B cell (primary cell): ENCODE measurements around the gene C5orf15. TPM values are rescaled to one million over a fixed set of nuclear protein-coding genes. Genes with fewer than 3 reads are reported as not detected.

Experiments used
- ATAC-seq: fragments of 200-7000 bp; cut with Tn5 transposase; one replicate; pipeline ENCODE4 v1.10.0; 2021; ENCODE audit warnings: low read depth, mild to moderate bottlenecking, moderate number of reproducible peaks, moderate library complexity
- CTCF ChIA-PET: fragments of 350-600 bp; sonication (Branson Sonifier 250); formaldehyde crosslinking; loops from one replicate; lab custom pipeline; 2021; ENCODE audit warnings: antibody characterized with exemption, inconsistent platforms; lab: Charles Lee
- POLR2A ChIA-PET: fragments of 350-600 bp; sonication (Branson Sonifier 250); formaldehyde crosslinking; loops from one replicate; lab custom pipeline; 2021; ENCODE audit warnings: antibody characterized with exemption; lab: Charles Lee
- DNase-seq: peaks from one replicate; pipeline ENCODE4 v3.0.0; 2013
- H2AFZ ChIP-seq: 2 replicates; pipeline ENCODE4 v1.6.1; 2012; ENCODE audit warnings: mild to moderate bottlenecking, low read depth, low read length; ENCODE audit not compliant: insufficient read depth, poor library complexity, severe bottlenecking
- H3K27ac ChIP-seq, 2 donors: 1 replicate in 1 of 2; 2 replicates in 1 of 2; pipeline ENCODE4 v1.5.1; 2012 to 2013; ENCODE audit warnings: low read length in 2 of 2, mild to moderate bottlenecking in 2 of 2, moderate library complexity in 1 of 2
- H3K27me3 ChIP-seq, 4 experiments: fragments of 200-600 bp in 1 of 4; sonication (generic) in 1 of 4; replicated peaks in 1 of 4; 1 replicate in 2 of 4; 2 replicates in 2 of 4; pipeline versions ENCODE4 v1.6.1 to v1.7.0; 2013 to 2016; ENCODE audit warnings: low read length in 3 of 4, mild to moderate bottlenecking in 2 of 4, mixed read lengths in 1 of 4, moderate library complexity in 1 of 4; ENCODE audit not compliant: insufficient read depth in 4 of 4, control insufficient read depth in 3 of 4; ENCODE audit errors: control extremely low read depth in 1 of 4
- H3K36me3 ChIP-seq, 2 experiments: replicated peaks in 1 of 2; 1 replicate in 1 of 2; 2 replicates in 1 of 2; pipeline versions ENCODE4 v1.6.1 to v1.7.1; 2013; ENCODE audit warnings: low read length in 1 of 2; ENCODE audit not compliant: insufficient read depth in 2 of 2, control insufficient read depth in 1 of 2; ENCODE audit errors: control extremely low read depth in 1 of 2, extremely low read depth in 1 of 2
- H3K4me1 ChIP-seq, 2 donors: fragments of 200-600 bp in 1 of 2; sonication (generic) in 1 of 2; 1 replicate in 1 of 2; 2 replicates in 1 of 2; pipeline versions ENCODE4 v1.5.1 to v1.6.1; 2013 to 2017; ENCODE audit warnings: low read length in 2 of 2; ENCODE audit not compliant: control insufficient read depth in 2 of 2, insufficient read depth in 2 of 2
- H3K4me2 ChIP-seq: replicated peaks from 2 replicates; pipeline ENCODE3; 2012; ENCODE audit warnings: mild to moderate bottlenecking, low read depth, low read length; ENCODE audit not compliant: poor library complexity, severe bottlenecking
- H3K4me3 ChIP-seq, 5 experiments: fragments of 200-600 bp in 1 of 5; sonication (generic) in 1 of 5; 1 replicate in 3 of 5; 2 replicates in 2 of 5; pipeline versions ENCODE4 v1.5.1 to v1.7.0; 2011 to 2016; ENCODE audit warnings: low read length in 4 of 5, mild to moderate bottlenecking in 4 of 5, low read depth in 2 of 5, control low read depth in 1 of 5, moderate library complexity in 1 of 5; ENCODE audit not compliant: insufficient read depth in 1 of 5; ENCODE audit errors: control extremely low read depth in 1 of 5, extremely low read depth in 1 of 5
- H3K79me2 ChIP-seq: fragments of 200-600 bp; sonication (generic); one replicate; pipeline ENCODE4 v1.6.0; 2016; ENCODE audit warnings: low read length; ENCODE audit not compliant: control insufficient read depth, insufficient read depth
- H3K9ac ChIP-seq: fragments of 200-600 bp; sonication (generic); 2 replicates; pipeline ENCODE4 v1.6.1; 2017; ENCODE audit warnings: mild to moderate bottlenecking, low read length, moderate library complexity
- H3K9me3 ChIP-seq, 3 donors: one replicate each; pipeline versions ENCODE4 v1.6.1 to v1.7.1; 2013; ENCODE audit warnings: low read length in 2 of 3; ENCODE audit not compliant: control insufficient read depth in 2 of 3, insufficient read depth in 1 of 3; ENCODE audit errors: control extremely low read depth in 1 of 3
- H4K20me1 ChIP-seq: 2 replicates; pipeline ENCODE4 v1.6.0; 2012; ENCODE audit warnings: mild to moderate bottlenecking, low read length; ENCODE audit not compliant: insufficient read depth, control insufficient read depth, poor library complexity, severe bottlenecking
- H3K27ac Mint-ChIP-seq: one replicate; pipeline ENCODE4 v1.8.0; 2021; ENCODE audit warnings: mixed read lengths
- H3K27me3 Mint-ChIP-seq: one replicate; pipeline ENCODE4 v1.8.0; 2021; ENCODE audit warnings: mixed read lengths
- H3K4me1 Mint-ChIP-seq: one replicate; pipeline ENCODE4 v1.8.0; 2021; ENCODE audit warnings: mixed read lengths
- H3K4me3 Mint-ChIP-seq: one replicate; pipeline ENCODE4 v1.8.0; 2021; ENCODE audit warnings: mixed read lengths
- H3K9me3 Mint-ChIP-seq: one replicate; pipeline ENCODE4 v1.8.0; 2022; ENCODE audit warnings: mixed read lengths; ENCODE audit not compliant: insufficient read depth
- CTCF ChIP-seq: fragments of 200-600 bp; IDR thresholded peaks from one replicate; pipeline ENCODE4 v1.8.0; 2022; ENCODE audit warnings: antibody characterized with exemption, mild to moderate bottlenecking
- EZH2 ChIP-seq: IDR thresholded peaks from 2 replicates; pipeline ENCODE4 v1.6.1; 2012; ENCODE audit warnings: borderline replicate concordance, low read depth, mild to moderate bottlenecking, moderate library complexity, low read length; ENCODE audit not compliant: insufficient read depth, poor library complexity, severe bottlenecking
- WGBS: methylation state at CpG from one replicate; pipeline ENCODE4 v1.1.5; 2013; ENCODE audit warnings: missing lambda C conversion rate; ENCODE audit not compliant: insufficient coverage; 5-methylcytosine and 5-hydroxymethylcytosine counted together
- intact Hi-C: fragments of 100-400 bp; cut with micrococcal nuclease; formaldehyde crosslinking; loops from one replicate; pipeline ENCODE4 v1.10.0; 2022
- polyA plus RNA-seq: library from polyadenylated mRNA; depleted of rRNA; stranded (reverse); fragments of >200 nt; gene quantifications from 2 replicates; pipeline ENCODE4 v1.2.3, GENCODE V29; 2012
- total RNA-seq, 2 donors: library from RNA; stranded (reverse); fragments of 120-200 nt in 1 of 2; gene quantifications; 1 replicate in 1 of 2; 2 replicates in 1 of 2; pipeline versions ENCODE4 v1.2.3 to v1.2.4, GENCODE V29; 2013 to 2022

Gene C5orf15
- total and polyA plus RNA-seq, 2 donors (not counting 1 experiment from before 2014, with no cell fraction given) = 22.7 to 28.2 TPM

GRCh38 chr5:133912951-133913350, 55.5 kb downstream of the C5orf15 start:
- intact Hi-C loops = no loop called here
- Histone ChIP-seq H3K79me2 (no peaks in the 10 kb centered on the region), H3K9ac (no peak overlapping the region), H3K4me1 (peaks cover 9 to 10% of the 10 kb centered on the region in 2 donors), H2AFZ (no peak overlapping the region), H3K4me2 (no peak overlapping the region), H3K4me3 (no peak overlapping the region), H3K27me3 (no peaks in the 10 kb centered on the region), H3K27ac (no peak overlapping the region), H3K9me3 (no peaks in the 10 kb centered on the region), H3K36me3 (no peaks in the 10 kb centered on the region), H4K20me1 (no peaks in the 10 kb centered on the region)
- Mint-ChIP-seq H3K9me3 (no peaks in the 10 kb centered on the region), H3K4me1 (peaks cover 26% of the 10 kb centered on the region), H3K4me3 (no peak overlapping the region), H3K27me3 (no peaks in the 10 kb centered on the region), H3K27ac (no peak overlapping the region)
- TF ChIP-seq EZH2 (no peak), CTCF (no peak)
- CTCF ChIA-PET = no interaction called here
- DNase-seq (no peak), ATAC-seq (no peak)
- WGBS = 97% methylated on average over 9 of the region's 10 CpGs
- POLR2A ChIA-PET = no interaction called here

GRCh38 chr5:133910571-133910970, 57.9 kb downstream of the C5orf15 start:
- no peaks in the 10 kb centered on the region for H3K9me3 Mint-ChIP-seq
- peaks cover 20% of the 10 kb centered on the region for H3K4me1 Mint-ChIP-seq
- no peak overlapping the region for H3K27ac Mint-ChIP-seq

More at GRCh38 chr5:133910571-133910970, 57.9 kb downstream of the C5orf15 start:
- ChIA-PET CTCF (interaction anchor here (0.6 kb wide), 1 partner anchor 141 kb away, joined by 3 read pairs; no protein-coding TSS in a partner anchor), POLR2A (no interaction called here)
- WGBS = 92% methylated on average over 6 of the region's 6 CpGs
- Mint-ChIP-seq H3K4me3 (no peak overlapping the region), H3K27me3 (no peaks in the 10 kb centered on the region)
- Histone ChIP-seq H2AFZ (no peak overlapping the region), H3K9me3 (no peaks in the 10 kb centered on the region), H3K4me2 (no peak overlapping the region), H4K20me1 (no peaks in the 10 kb centered on the region), H3K27me3 (no peaks in the 10 kb centered on the region), H3K9ac (no peak overlapping the region), H3K79me2 (no peaks in the 10 kb centered on the region), H3K4me1 (peaks cover 0 to 12% of the 10 kb centered on the region in 2 donors), H3K27ac (no peak overlapping the region), H3K36me3 (no peaks in the 10 kb centered on the region), H3K4me3 (no peak overlapping the region)
- intact Hi-C loops = no loop called here
- TF ChIP-seq EZH2 = no peak
- no peak for TF ChIP-seq CTCF
- ATAC-seq (no peak), DNase-seq (no peak)
